H1 (cell line): Measurements from ENCODE around the gene VIPAS39. TPM values are rescaled to one million over a fixed set of nuclear protein-coding genes. Genes with fewer than 3 reads are reported as not detected.

Experiments
- CTCF ChIA-PET: fragments of 300-600 bp; sonication (Branson Sonifier 250); formaldehyde crosslinking; loops from one replicate; lab custom pipeline; 2021; ENCODE audit not compliant: partially characterized antibody; lab: Charles Lee
- POLR2A ChIA-PET: fragments of 300-600 bp; sonication (Branson Sonifier 250); formaldehyde crosslinking; loops from one replicate; lab custom pipeline; 2021; ENCODE audit warnings: inconsistent platforms; ENCODE audit not compliant: partially characterized antibody; lab: Charles Lee
- DNase-seq, 2 experiments: peaks; one replicate each; pipeline versions ENCODE4 v3.0.0 to v3.0.0-alpha.2; 2010 to 2022; ENCODE audit warnings: low spot score in 2 of 2, low read depth in 1 of 2, mixed read lengths in 1 of 2
- FAIRE-seq: peaks from 2 replicates; lab custom pipeline; 2011; peaks lifted over from hg19 to GRCh38; lab: Jason Lieb, UNC
- H2AFZ ChIP-seq: 2 replicates; pipeline ENCODE4 v1.8.1; 2012; ENCODE audit warnings: low read length, inconsistent platforms
- H2AK5ac ChIP-seq: 2 replicates; pipeline ENCODE4 v1.6.1; 2013; ENCODE audit warnings: low read depth, low read length
- H2BK120ac ChIP-seq: replicated peaks from 2 replicates; pipeline ENCODE3; 2013; ENCODE audit warnings: low read depth, low read length, inconsistent platforms
- H2BK12ac ChIP-seq: 2 replicates; pipeline ENCODE4 v1.6.1; 2013; ENCODE audit warnings: low read depth, low read length
- H2BK15ac ChIP-seq: 2 replicates; pipeline ENCODE4 v1.6.1; 2013; ENCODE audit warnings: low read length
- H2BK20ac ChIP-seq: 2 replicates; pipeline ENCODE4 v1.6.1; 2013; ENCODE audit warnings: low read length
- H2BK5ac ChIP-seq: 2 replicates; pipeline ENCODE4 v1.6.1; 2013; ENCODE audit warnings: low read depth, low read length
- H3K14ac ChIP-seq: 2 replicates; pipeline ENCODE4 v1.6.1; 2013; ENCODE audit warnings: inconsistent platforms; ENCODE audit not compliant: insufficient read length
- H3K18ac ChIP-seq: 2 replicates; pipeline ENCODE4 v1.6.1; 2013; ENCODE audit warnings: low read length; ENCODE audit errors: extremely low read depth
- H3K23ac ChIP-seq: 2 replicates; pipeline ENCODE4 v1.6.1; 2013; ENCODE audit warnings: inconsistent platforms; ENCODE audit not compliant: insufficient read length
- H3K23me2 ChIP-seq: 2 replicates; pipeline ENCODE4 v1.6.1; 2013; ENCODE audit warnings: low read depth, low read length
- H3K27ac ChIP-seq: 2 replicates; pipeline ENCODE4 v1.6.1; 2011; ENCODE audit warnings: low read depth, low read length, inconsistent platforms
- H3K27me3 ChIP-seq, 4 experiments: replicated peaks in 1 of 4; 1 replicate in 1 of 4; 2 replicates in 3 of 4; pipeline versions ENCODE4 v1.6.1 to v1.8.1; 2011 to 2013; ENCODE audit warnings: low read length in 3 of 4, mild to moderate bottlenecking in 3 of 4, inconsistent platforms in 2 of 4, mixed read lengths in 2 of 4, moderate library complexity in 1 of 4; ENCODE audit not compliant: control insufficient read depth in 3 of 4, insufficient read depth in 3 of 4; ENCODE audit errors: extremely low read depth in 1 of 4
- H3K36me3 ChIP-seq, 4 experiments: 2 replicates each; pipeline versions ENCODE4 v1.6.1 to v1.8.1; 2011 to 2013; ENCODE audit warnings: mild to moderate bottlenecking in 4 of 4, low read length in 3 of 4, moderate library complexity in 2 of 4, control low read depth in 1 of 4, inconsistent platforms in 1 of 4; ENCODE audit not compliant: insufficient read depth in 4 of 4, control insufficient read depth in 2 of 4
- H3K4ac ChIP-seq: replicated peaks from 2 replicates; pipeline ENCODE3; 2013; ENCODE audit warnings: low read length, low read depth, mixed read lengths, inconsistent platforms; ENCODE audit not compliant: insufficient read length
- H3K4me1 ChIP-seq, 4 experiments: replicated peaks in 1 of 4; 1 replicate in 1 of 4; 2 replicates in 3 of 4; pipeline versions ENCODE4 v1.6.1 to v1.8.1; 2011 to 2013; ENCODE audit warnings: low read length in 3 of 4, inconsistent platforms in 2 of 4, mixed read lengths in 1 of 4; ENCODE audit not compliant: insufficient read depth in 4 of 4, control insufficient read depth in 3 of 4
- H3K4me2 ChIP-seq, 2 experiments: 2 replicates each; pipeline versions ENCODE4 v1.6.1 to v1.8.1; 2011 to 2013; ENCODE audit warnings: low read depth in 2 of 2, low read length in 2 of 2, control low read depth in 1 of 2, inconsistent platforms in 1 of 2, mild to moderate bottlenecking in 1 of 2; ENCODE audit not compliant: insufficient read depth in 1 of 2
- H3K4me3 ChIP-seq, 4 experiments: fragments of 200-600, 300-600 bp in 1 of 4; sonication (generic), shearing (Covaris generic), sonication (Bioruptor Twin) in 1 of 4; 2 replicates each; pipeline versions ENCODE4 v1.5.1 to v1.8.1; 2011 to 2016; ENCODE audit warnings: low read length in 4 of 4, low read depth in 3 of 4, control low read depth in 2 of 4, inconsistent platforms in 2 of 4, mild to moderate bottlenecking in 2 of 4, mixed read lengths in 1 of 4, moderate library complexity in 1 of 4; ENCODE audit not compliant: insufficient read depth in 2 of 4; ENCODE audit errors: extremely low read depth in 1 of 4
- H3K56ac ChIP-seq: replicated peaks from 2 replicates; pipeline ENCODE3; 2013; ENCODE audit warnings: low read depth, mild to moderate bottlenecking, mixed read lengths, low read length, inconsistent platforms; ENCODE audit not compliant: insufficient read length
- H3K79me1 ChIP-seq: 2 replicates; pipeline ENCODE4 v1.6.1; 2013; ENCODE audit warnings: low read depth, low read length, control low read depth
- H3K79me2 ChIP-seq, 2 experiments: 2 replicates each; pipeline versions ENCODE4 v1.6.1 to v1.8.1; 2012 to 2013; ENCODE audit warnings: low read length in 2 of 2, mild to moderate bottlenecking in 2 of 2, inconsistent platforms in 1 of 2; ENCODE audit not compliant: insufficient read depth in 2 of 2, control insufficient read depth in 1 of 2
- H3K9ac ChIP-seq, 4 experiments: replicated peaks in 1 of 4; 1 replicate in 1 of 4; 2 replicates in 3 of 4; pipeline versions ENCODE4 v1.6.1 to v1.8.1; 2011 to 2013; ENCODE audit warnings: low read depth in 3 of 4, low read length in 3 of 4, control low read depth in 2 of 4, mild to moderate bottlenecking in 2 of 4, moderate library complexity in 2 of 4, inconsistent platforms in 1 of 4; ENCODE audit errors: extremely low read depth in 1 of 4
- H3K9me3 ChIP-seq, 2 experiments: 2 replicates each; pipeline versions ENCODE4 v1.6.1 to v1.8.1; 2012 to 2013; ENCODE audit warnings: mild to moderate bottlenecking in 2 of 2, moderate library complexity in 2 of 2, control low read depth in 1 of 2, inconsistent platforms in 1 of 2, low read depth in 1 of 2, low read length in 1 of 2, mixed read lengths in 1 of 2; ENCODE audit not compliant: insufficient read depth in 2 of 2
- H4K20me1 ChIP-seq, 2 experiments: replicated peaks in 1 of 2; 2 replicates each; pipeline versions ENCODE3 to v1.8.1; 2011 to 2013; ENCODE audit warnings: inconsistent platforms in 2 of 2, low read length in 2 of 2, mild to moderate bottlenecking in 1 of 2; ENCODE audit not compliant: insufficient read depth in 2 of 2, control insufficient read depth in 1 of 2
- H4K5ac ChIP-seq: 2 replicates; pipeline ENCODE4 v1.6.1; 2013; ENCODE audit warnings: low read length, low read depth, mixed read lengths, inconsistent platforms; ENCODE audit not compliant: insufficient read length
- H4K8ac ChIP-seq: 2 replicates; pipeline ENCODE4 v1.8.0; 2013; ENCODE audit warnings: mild to moderate bottlenecking, moderate library complexity, low read length, inconsistent platforms; ENCODE audit not compliant: insufficient read depth; ENCODE audit errors: extremely low read depth
- H4K91ac ChIP-seq: replicated peaks from 2 replicates; pipeline ENCODE3; 2013; ENCODE audit warnings: low read length, mixed read lengths, inconsistent platforms; ENCODE audit not compliant: insufficient read length
- CHD1 ChIP-seq: IDR thresholded peaks from 2 replicates; pipeline ENCODE4 v1.6.1; 2012; ENCODE audit warnings: low read depth, low read length, improper control_type of control experiment
- CTBP2 ChIP-seq: IDR thresholded peaks from 2 replicates; pipeline ENCODE4 v1.7.0; 2011; ENCODE audit warnings: borderline replicate concordance, mild to moderate bottlenecking, moderate library complexity, mixed read lengths, low read length; ENCODE audit not compliant: insufficient read depth, insufficient read length
- EZH2 ChIP-seq: fragments of 200-600 bp; sonication (generic); IDR thresholded peaks from 2 replicates; pipeline ENCODE4 v1.7.1; 2012; ENCODE audit warnings: low read depth, mild to moderate bottlenecking, moderate library complexity, low read length, inconsistent platforms; ENCODE audit not compliant: severe bottlenecking
- GABPA ChIP-seq: IDR thresholded peaks from 2 replicates; pipeline ENCODE4 v1.6.1; 2011; ENCODE audit warnings: mild to moderate bottlenecking, low read length, moderate library complexity, borderline replicate concordance; ENCODE audit not compliant: insufficient read depth
- GTF2F1 ChIP-seq: IDR thresholded peaks from 2 replicates; pipeline ENCODE4 v1.6.1; 2012; ENCODE audit warnings: low read depth, low read length, improper control_type of control experiment, borderline replicate concordance
- HDAC2 ChIP-seq, 2 experiments: fragments of 300-600 bp in 1 of 2; sonication (generic) in 1 of 2; IDR thresholded peaks; 2 replicates each; pipeline ENCODE4 v1.6.1; 2011 to 2012; ENCODE audit warnings: low read depth in 2 of 2, low read length in 2 of 2, mild to moderate bottlenecking in 2 of 2, moderate library complexity in 2 of 2, borderline replicate concordance in 1 of 2, inconsistent platforms in 1 of 2
- HDAC6 ChIP-seq: IDR thresholded peaks from one replicate; pipeline ENCODE4 v1.7.1; 2012; ENCODE audit warnings: low read depth, mild to moderate bottlenecking, inconsistent platforms, low read length, moderate library complexity
- MAFK ChIP-seq: IDR thresholded peaks from 2 replicates; pipeline ENCODE4 v1.6.1; 2012; ENCODE audit warnings: low read depth, mild to moderate bottlenecking, improper control_type of control experiment, low read length
- RAD21 ChIP-seq, 2 experiments: IDR thresholded peaks in 1 of 2; conservative IDR thresholded peaks in 1 of 2; 2 replicates each; pipeline ENCODE4 v1.6.1; 2011; ENCODE audit warnings: low read depth in 2 of 2, low read length in 2 of 2, improper control_type of control experiment in 1 of 2, inconsistent platforms in 1 of 2, mild to moderate bottlenecking in 1 of 2, moderate library complexity in 1 of 2
- RFX5 ChIP-seq: IDR thresholded peaks from 2 replicates; pipeline ENCODE4 v1.6.1; 2011; ENCODE audit warnings: low read depth, low read length, improper control_type of control experiment, borderline replicate concordance
- SIN3A ChIP-seq, 2 experiments: IDR thresholded peaks in 1 of 2; conservative IDR thresholded peaks in 1 of 2; 2 replicates each; pipeline ENCODE4 v1.6.1; 2011 to 2012; ENCODE audit warnings: low read length in 2 of 2, improper control_type of control experiment in 1 of 2, low read depth in 1 of 2, mild to moderate bottlenecking in 1 of 2
- SIRT6 ChIP-seq: IDR thresholded peaks from one replicate; pipeline ENCODE4 v1.7.1; 2012; ENCODE audit warnings: low read length, inconsistent platforms
- ZNF274 ChIP-seq: IDR thresholded peaks from 2 replicates; pipeline ENCODE4 v1.7.0; 2012; ENCODE audit warnings: low read length, borderline replicate concordance; ENCODE audit errors: extremely low read depth
- WGBS, 2 experiments: shearing (Covaris generic) in 1 of 2; methylation state at CpG; one replicate each; pipeline versions ENCODE4 v1.1.6 to v1.1.7; 2013 to 2015; ENCODE audit warnings: low lambda C conversion rate in 2 of 2, mixed read lengths in 2 of 2, inconsistent platforms in 1 of 2, low coverage in 1 of 2, missing lambda C conversion rate in 1 of 2; ENCODE audit not compliant: insufficient replicate concordance in 2 of 2, insufficient coverage in 1 of 2, insufficient read length in 1 of 2; ENCODE audit errors: extremely low coverage in 1 of 2, missing lambda C conversion rate in 1 of 2; 5-methylcytosine and 5-hydroxymethylcytosine counted together
- polyA plus RNA-seq, 7 experiments: library from polyadenylated mRNA; depleted of rRNA in 3 of 7; stranded (reverse) in 5 of 7; unstranded in 2 of 7; fragments of >200 nt in 5 of 7; fragments of 200-250 nt in 2 of 7; gene quantifications; 1 replicate in 5 of 7; 2 replicates in 1 of 7; 4 replicates in 1 of 7; pipeline versions ENCODE4 v1.2.1 to v1.2.3, GENCODE V29; 2011 to 2013; ENCODE audit warnings: missing spikeins in 2 of 7, mixed read lengths in 2 of 7
- total RNA-seq: library from RNA; stranded (reverse); fragmentation: NEBNext Ultra II Directional; extraction: Animal tissue kit (Norgen Biotek cat#: 25700); gene quantifications from 2 replicates; pipeline ENCODE4 v1.2.1, GENCODE V29; 2021

The VIPAS39 gene
- total and polyA plus RNA-seq, 2 of the 8 experiments (the other 6 are each of a cell fraction or from before 2014, with no cell fraction given) = 19.6 to 20.6 TPM

- no peaks in the 10 kb centered on the region; a peak in 1 of 7 replicates for H3K4me1 ChIP-seq
- no peak overlapping the region for H3K4me2 ChIP-seq
- 92% methylated on average over 8 of the region's 8 CpGs; no CpG with 5 or more reads in 1 of the 2 experiments for WGBS, 2 experiments
- H3K18ac ChIP-seq = no peak overlapping the region
- no peak overlapping the region for H3K23ac ChIP-seq
- no peaks in the 10 kb centered on the region; a peak in 1 of 8 replicates for H3K36me3 ChIP-seq
- no peak overlapping the region for H3K9ac ChIP-seq
- no peak overlapping the region for H2BK5ac ChIP-seq
- no peak overlapping the region for H4K91ac ChIP-seq
- H2BK20ac ChIP-seq = no peak overlapping the region
- H3K23me2 ChIP-seq = no peaks in the 10 kb centered on the region
- no peak overlapping the region for H2BK120ac ChIP-seq
- no peaks in the 10 kb centered on the region for H3K79me2 ChIP-seq
- H2BK15ac ChIP-seq = no peak overlapping the region
- H3K27me3 ChIP-seq = no peaks in the 10 kb centered on the region
- H3K79me1 ChIP-seq = no peaks in the 10 kb centered on the region
- ChIA-PET CTCF (interaction anchor here (2.6 kb wide), 1 partner anchor 23 kb away, joined by 10 read pairs; no protein-coding TSS in a partner anchor), POLR2A (no interaction called here)
- H3K4me3 ChIP-seq = no peak overlapping the region
- no peak overlapping the region for H3K27ac ChIP-seq
- FAIRE-seq (no peak), DNase-seq (no peak)
- H4K5ac ChIP-seq = no peak overlapping the region
- H4K8ac ChIP-seq = no peak overlapping the region
- no peaks in the 10 kb centered on the region for H4K20me1 ChIP-seq
- no peak overlapping the region for H2AK5ac ChIP-seq
- no peaks in the 10 kb centered on the region for H3K9me3 ChIP-seq
- H2AFZ ChIP-seq = no peak overlapping the region
- no peak overlapping the region for H3K4ac ChIP-seq
- no peak overlapping the region for H3K14ac ChIP-seq
- H2BK12ac ChIP-seq = no peak overlapping the region
- H3K56ac ChIP-seq = no peak overlapping the region
- no peak for TF ChIP-seq CTBP2
- TF ChIP-seq GABPA = no peak
- no peak for TF ChIP-seq ZNF274
- TF ChIP-seq HDAC6 = no peak
- no peak for TF ChIP-seq RAD21 (IDR thresholded peaks at IDR 0.05 in 1 of 2, conservative IDR thresholded peaks at IDR 0.05 in 1 of 2; ENCODE audit: low read depth in 2 of 2, low read length in 2 of 2)
- TF ChIP-seq GTF2F1 = no peak
- TF ChIP-seq MAFK = no peak
- TF ChIP-seq EZH2 = no peak
- TF ChIP-seq SIRT6 = no peak
- no peak for TF ChIP-seq SIN3A (conservative IDR thresholded peaks at IDR 0.05 in 1 of 2, IDR thresholded peaks at IDR 0.05 in 1 of 2; ENCODE audit: low read depth in 1 of 2, low read length in 2 of 2)
- TF ChIP-seq RFX5 = no peak
- no peak for TF ChIP-seq CHD1
- no peak for TF ChIP-seq HDAC2 (IDR thresholded peaks at IDR 0.05; ENCODE audit: borderline replicate concordance in 1 of 2, low read depth in 2 of 2, low read length in 2 of 2)
These were observed 25.0 kb upstream of the VIPAS39 start for GRCh38 chr14:77482422-77482821.
